ENCODE measurements around the gene KRTAP10-7.
A peak's percentile ranks its signal among the peaks of the same experiment; 100 is the strongest.
"Not testable (repeated sequence)": the region's sequence is repeated elsewhere in the genome, so short reads cannot be mapped to it uniquely, and the experiment has no call there.

KRTAP10-7 gene

GRCh38 chr21:44596068-44596725, 4.2 kb upstream of the KRTAP10-7 start:
- no peak for TF ChIP-seq CTCF (conservative IDR thresholded peaks at IDR 0.05; ENCODE audit: low read length)
- H3K4me3 ChIP-seq (ENCODE audit: low read length): no peak overlapping the region
- DNase-seq (ENCODE audit: low read depth): peak; percentile 23

GRCh38 chr21:44598061-44598460, 2.3 kb upstream of the KRTAP10-7 start:
- TF ChIP-seq CTCF (conservative IDR thresholded peaks at IDR 0.05; ENCODE audit: low read length): no peak
- no peak overlapping the region for H3K4me3 ChIP-seq (ENCODE audit: low read length)
- no peak for DNase-seq (ENCODE audit: low read depth)

- no peak for DNase-seq (ENCODE audit: low read depth)
- H3K4me3 ChIP-seq (ENCODE audit: low read length): no peak overlapping the region
- TF ChIP-seq CTCF (conservative IDR thresholded peaks at IDR 0.05; ENCODE audit: low read length): no peak
Measured at GRCh38 chr21:44599264-44600029, 950 bp upstream of the KRTAP10-7 start.

GRCh38 chr21:44601091-44601490, 694 bp downstream of the KRTAP10-7 start:
- DNase-seq (ENCODE audit: low read depth); H3K4me3 ChIP-seq (ENCODE audit: low read length): not testable (repeated sequence)

GRCh38 chr21:44601596-44602462, 1.4 kb downstream of the KRTAP10-7 start:
- no peak overlapping the region for H3K4me3 ChIP-seq (ENCODE audit: low read length)
- no peak for TF ChIP-seq CTCF (conservative IDR thresholded peaks at IDR 0.05; ENCODE audit: low read length)
- DNase-seq (ENCODE audit: low read depth): no peak

- no peak for DNase-seq (ENCODE audit: low read depth)
- H3K4me3 ChIP-seq (ENCODE audit: low read length): no peak overlapping the region
- TF ChIP-seq CTCF (conservative IDR thresholded peaks at IDR 0.05; ENCODE audit: low read length): no peak
Measured at GRCh38 chr21:44602463-44602850, 2.1 kb downstream of the KRTAP10-7 start.

GRCh38 chr21:44603109-44603875, 2.9 kb downstream of the KRTAP10-7 start:
- no peak for DNase-seq (ENCODE audit: low read depth)
- H3K4me3 ChIP-seq (ENCODE audit: low read length): no peak overlapping the region
- TF ChIP-seq CTCF (conservative IDR thresholded peaks at IDR 0.05; ENCODE audit: low read length): no peak

Data from AG10803 (cell line).